Measurements from ENCODE around the gene LEF1.

The LEF1 gene

GRCh38 chr4:108080747-108081146, 88.0 kb downstream of the LEF1 start:
- Histone ChIP-seq H4K20me1 (ENCODE audit: insufficient read depth, low read length) (no peaks in the 10 kb centered on the region), H3K4me2 (ENCODE audit: low read length) (no peak overlapping the region), H3K36me3 (replicated peaks; ENCODE audit: low read depth, low read length) (peaks cover 16% of the 10 kb centered on the region), H2AFZ (ENCODE audit: low read depth, low read length) (no peak overlapping the region), H3K4me3 (ENCODE audit: low read length) (no peak overlapping the region), H3K79me2 (ENCODE audit: low read length) (no peaks in the 10 kb centered on the region), H3K27ac (ENCODE audit: low read length) (no peak overlapping the region), H3K4me1 (ENCODE audit: low read length) (no peaks in the 10 kb centered on the region), H3K27me3 (ENCODE audit: low read depth, low read length) (no peaks in the 10 kb centered on the region), H3K9me3 (ENCODE audit: insufficient read depth, low read length) (no peaks in the 10 kb centered on the region), H3K9ac (ENCODE audit: low read length) (no peak overlapping the region)
- TF ChIP-seq EZH2phosphoT487 (IDR thresholded peaks at IDR 0.05; ENCODE audit: low read depth) (no peak), CTCF (IDR thresholded peaks at IDR 0.05; ENCODE audit: low read depth, low read length) (no peak)

DNA sequence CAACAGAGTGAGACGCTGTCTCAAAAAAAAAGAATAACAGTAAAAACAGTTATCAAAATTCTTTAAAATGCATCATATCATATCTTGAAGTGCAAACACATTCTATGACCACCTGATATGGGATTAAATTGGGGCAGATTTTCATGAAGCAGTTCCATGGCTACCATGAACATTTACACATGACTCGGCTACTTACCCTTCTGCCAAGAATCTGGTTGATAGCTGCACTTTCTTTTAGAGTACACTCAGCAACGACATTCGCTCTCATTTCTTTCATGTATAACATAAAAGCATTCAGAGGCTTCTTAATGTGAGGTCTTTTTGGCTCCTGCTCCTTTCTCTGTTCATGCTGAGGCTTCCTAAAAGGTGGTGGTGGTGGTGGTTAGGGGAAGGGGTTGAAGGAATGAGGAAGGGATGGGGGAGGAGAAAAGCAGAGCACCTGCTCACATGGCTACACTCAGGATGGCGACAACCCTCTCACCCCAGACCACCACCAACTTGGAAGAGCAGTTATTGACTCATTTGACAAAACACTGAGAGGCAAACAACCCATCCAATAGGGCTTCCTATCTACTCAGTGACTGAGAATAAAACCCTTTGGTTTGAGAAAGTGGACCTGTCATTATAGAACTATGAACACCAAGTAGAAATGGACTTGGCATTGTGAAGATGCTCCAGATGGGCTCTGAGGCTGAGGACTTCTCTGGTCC, 90.6 kb downstream of the LEF1 start:
- Histone ChIP-seq H3K36me3 (replicated peaks; ENCODE audit: low read depth, low read length) (peaks cover 16% of the 10 kb centered on the region), H3K4me2 (ENCODE audit: low read length) (no peak overlapping the region), H3K79me2 (ENCODE audit: low read length) (no peaks in the 10 kb centered on the region), H3K9ac (ENCODE audit: low read length) (no peak overlapping the region), H3K4me3 (ENCODE audit: low read length) (no peak overlapping the region), H3K9me3 (ENCODE audit: insufficient read depth, low read length) (no peaks in the 10 kb centered on the region), H3K4me1 (ENCODE audit: low read length) (peaks cover 3% of the 10 kb centered on the region; the same call in 1 of the 2 replicates), H3K27ac (ENCODE audit: low read length) (no peak overlapping the region), H4K20me1 (ENCODE audit: insufficient read depth, low read length) (no peaks in the 10 kb centered on the region), H3K27me3 (ENCODE audit: low read depth, low read length) (no peaks in the 10 kb centered on the region), H2AFZ (ENCODE audit: low read depth, low read length) (no peak overlapping the region)
- TF ChIP-seq EZH2phosphoT487 (IDR thresholded peaks at IDR 0.05; ENCODE audit: low read depth) (no peak), CTCF (IDR thresholded peaks at IDR 0.05; ENCODE audit: low read depth, low read length) (no peak)

DNA sequence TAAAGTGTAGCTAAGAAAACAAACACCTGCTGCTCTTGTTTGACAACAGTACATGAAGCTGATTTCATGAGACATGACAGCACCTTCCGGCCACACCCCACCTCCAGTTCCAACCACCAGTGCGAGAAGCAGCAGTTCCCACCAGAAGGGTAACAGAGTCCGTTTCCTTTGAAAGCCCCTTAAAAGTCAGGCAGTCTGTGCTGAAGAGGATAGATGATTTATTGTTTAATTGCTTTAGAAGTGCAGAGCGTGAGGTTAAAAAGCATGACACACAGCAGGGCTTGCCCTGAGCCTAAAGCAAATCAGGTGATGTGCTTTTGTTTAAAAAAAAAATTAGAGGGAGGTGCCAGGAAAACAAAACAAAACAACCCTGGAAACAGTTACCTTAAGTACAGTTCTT, 96.4 kb downstream of the LEF1 start:
- no peak overlapping the region for H3K27ac ChIP-seq (ENCODE audit: low read length)
- TF ChIP-seq EZH2phosphoT487 (IDR thresholded peaks at IDR 0.05; ENCODE audit: low read depth) (no peak), CTCF (IDR thresholded peaks at IDR 0.05; ENCODE audit: low read depth, low read length) (no peak)
- H3K9me3 ChIP-seq (ENCODE audit: insufficient read depth, low read length), result no peaks in the 10 kb centered on the region
- H2AFZ ChIP-seq (ENCODE audit: low read depth, low read length), result no peak overlapping the region
- peaks cover 3% of the 10 kb centered on the region; the same call in 1 of the 2 replicates for H3K4me1 ChIP-seq (ENCODE audit: low read length)
- H3K36me3 ChIP-seq (replicated peaks; ENCODE audit: low read depth, low read length), result peaks cover 9% of the 10 kb centered on the region
- no peak overlapping the region for H3K4me3 ChIP-seq (ENCODE audit: low read length)
- H3K4me2 ChIP-seq (ENCODE audit: low read length), result no peak overlapping the region
- no peaks in the 10 kb centered on the region for H3K27me3 ChIP-seq (ENCODE audit: low read depth, low read length)
- H4K20me1 ChIP-seq (ENCODE audit: insufficient read depth, low read length), result no peaks in the 10 kb centered on the region
- H3K79me2 ChIP-seq (ENCODE audit: low read length), result no peaks in the 10 kb centered on the region
- no peak overlapping the region for H3K9ac ChIP-seq (ENCODE audit: low read length)

GRCh38 chr4:108070775-108071174, 98.0 kb downstream of the LEF1 start:
- Histone ChIP-seq H3K79me2 (ENCODE audit: low read length) (no peaks in the 10 kb centered on the region), H3K9ac (ENCODE audit: low read length) (no peak overlapping the region), H3K36me3 (replicated peaks; ENCODE audit: low read depth, low read length) (peaks cover 12% of the 10 kb centered on the region), H3K9me3 (ENCODE audit: insufficient read depth, low read length) (no peaks in the 10 kb centered on the region), H4K20me1 (ENCODE audit: insufficient read depth, low read length) (no peaks in the 10 kb centered on the region), H3K4me3 (ENCODE audit: low read length) (no peak overlapping the region), H3K27me3 (ENCODE audit: low read depth, low read length) (no peaks in the 10 kb centered on the region), H3K4me1 (ENCODE audit: low read length) (peaks cover 3% of the 10 kb centered on the region; the same call in 1 of the 2 replicates), H2AFZ (ENCODE audit: low read depth, low read length) (no peak overlapping the region), H3K4me2 (ENCODE audit: low read length) (no peak overlapping the region), H3K27ac (ENCODE audit: low read length) (no peak overlapping the region)
- TF ChIP-seq EZH2phosphoT487 (IDR thresholded peaks at IDR 0.05; ENCODE audit: low read depth), result no peak
- TF ChIP-seq CTCF (IDR thresholded peaks at IDR 0.05; ENCODE audit: low read depth, low read length), result no peak
